ENCODE measurements around the gene TMEM52. TPM values are rescaled to one million over a fixed set of nuclear protein-coding genes. Genes with fewer than 3 reads are reported as not detected.
"Not testable (repeated sequence)": the region's sequence is repeated elsewhere in the genome, so short reads cannot be mapped to it uniquely, and the experiment has no call there.

The TMEM52 gene
- total and polyA plus RNA-seq, 4 donors, result 1.7 to 9.0 (median 5.2) TPM

GRCh38 chr1:1941211-1941841 is 22.2 kb upstream of the TMEM52 start:
- DNase-seq (ENCODE audit: low read depth in 4 of 6, low spot score in 6 of 6), result no peak

GRCh38 chr1:1940123-1940425 is 21.0 kb upstream of the TMEM52 start:
- peaks cover 2% of the 10 kb centered on the region for H3K27me3 ChIP-seq (ENCODE audit: control insufficient read depth, insufficient read depth, low read length)
- no peak overlapping the region for H3K4me3 ChIP-seq (ENCODE audit: low read depth, low read length)
- H3K36me3 ChIP-seq (ENCODE audit: control insufficient read depth, insufficient read depth, low read length), result peaks cover 5% of the 10 kb centered on the region
- H3K4me1 ChIP-seq (ENCODE audit: control insufficient read depth, insufficient read depth, low read length), result peaks cover 6% of the 10 kb centered on the region
- DNase-seq (ENCODE audit: low read depth in 4 of 6, low spot score in 6 of 6), result no peak
- WGBS (ENCODE audit: insufficient coverage), result 86% methylated on average over 12 of the region's 12 CpGs
- no peaks in the 10 kb centered on the region for H3K9me3 ChIP-seq (ENCODE audit: control insufficient read depth, insufficient read depth, low read length)
- no peak overlapping the region for H3K27ac ChIP-seq (ENCODE audit: low read depth, low read length)

More at GRCh38 chr1:1941211-1941841, 22.2 kb upstream of the TMEM52 start:
- Histone ChIP-seq H3K27me3 (ENCODE audit: control insufficient read depth, insufficient read depth, low read length) (peaks cover 2% of the 10 kb centered on the region), H3K36me3 (ENCODE audit: control insufficient read depth, insufficient read depth, low read length) (peaks cover 5% of the 10 kb centered on the region), H3K27ac (ENCODE audit: low read depth, low read length) (no peak overlapping the region), H3K4me1 (ENCODE audit: control insufficient read depth, insufficient read depth, low read length) (peaks cover 11% of the 10 kb centered on the region), H3K4me3 (ENCODE audit: low read depth, low read length) (no peak overlapping the region), H3K9me3 (ENCODE audit: control insufficient read depth, insufficient read depth, low read length) (no peaks in the 10 kb centered on the region)
- 78% methylated on average over 19 of the region's 19 CpGs for WGBS (ENCODE audit: insufficient coverage)

DNA sequence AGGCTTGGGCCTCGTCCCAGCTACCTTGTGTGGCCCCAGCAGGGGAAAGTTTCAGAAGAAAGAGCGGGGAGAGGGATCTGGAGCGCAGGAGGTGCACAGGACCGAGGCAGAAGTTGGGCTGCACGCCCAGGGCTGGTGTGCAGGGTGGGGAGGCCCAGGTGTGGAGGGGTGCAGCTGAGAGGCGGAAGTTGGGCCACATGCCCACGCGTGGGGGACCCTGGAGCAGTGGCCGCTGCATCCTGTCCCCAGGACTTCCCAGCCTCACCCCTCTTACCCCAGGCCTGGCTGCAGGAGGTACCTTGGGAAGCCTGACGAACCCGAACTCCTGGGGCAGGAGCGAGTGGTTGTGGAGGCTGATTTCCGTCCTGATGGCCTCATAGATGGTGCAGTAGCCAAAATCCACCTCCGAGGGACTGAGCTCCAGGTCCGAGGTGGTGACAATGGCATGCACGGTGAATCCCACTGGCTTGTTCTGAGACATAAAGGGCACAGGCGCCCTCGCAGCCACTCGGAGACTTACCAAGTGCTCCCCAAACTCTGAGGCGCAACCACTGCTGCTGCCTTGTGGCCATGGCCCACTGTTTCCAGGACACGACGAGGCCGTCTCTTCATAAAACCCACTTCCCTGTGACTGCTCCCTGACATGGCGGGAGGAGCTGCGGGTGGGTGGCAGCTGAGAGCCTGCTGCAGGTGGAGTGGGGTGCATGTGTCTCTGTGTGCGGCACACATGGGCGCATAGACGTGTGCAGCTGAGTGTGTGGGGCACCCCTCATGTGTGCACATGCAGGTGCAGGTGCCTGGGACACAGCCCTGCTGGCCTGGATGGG is 20.4 kb upstream of the TMEM52 start:
- peaks cover 2% of the 10 kb centered on the region for H3K27me3 ChIP-seq (ENCODE audit: control insufficient read depth, insufficient read depth, low read length)

GRCh38 chr1:1938613-1939295 is 19.7 kb upstream of the TMEM52 start:
- H3K9me3 ChIP-seq (ENCODE audit: control insufficient read depth, insufficient read depth, low read length), result no peaks in the 10 kb centered on the region
- H3K27me3 ChIP-seq (ENCODE audit: control insufficient read depth, insufficient read depth, low read length), result peaks cover 2% of the 10 kb centered on the region
- WGBS (ENCODE audit: insufficient coverage), result 84% methylated on average over 24 of the region's 24 CpGs

More for the DNA sequence above, 20.4 kb upstream of the TMEM52 start:
- no peak for DNase-seq (ENCODE audit: low read depth in 4 of 6, low spot score in 6 of 6)
- 89% methylated on average over 24 of the region's 28 CpGs for WGBS (ENCODE audit: insufficient coverage)
- no peak overlapping the region for H3K4me3 ChIP-seq (ENCODE audit: low read depth, low read length)
- H3K4me1 ChIP-seq (ENCODE audit: control insufficient read depth, insufficient read depth, low read length), result peaks cover 6% of the 10 kb centered on the region
- H3K36me3 ChIP-seq (ENCODE audit: control insufficient read depth, insufficient read depth, low read length), result peaks cover 5% of the 10 kb centered on the region
- no peaks in the 10 kb centered on the region for H3K9me3 ChIP-seq (ENCODE audit: control insufficient read depth, insufficient read depth, low read length)
- H3K27ac ChIP-seq (ENCODE audit: low read depth, low read length), result no peak overlapping the region

GRCh38 chr1:1938276-1938573 is 19.1 kb upstream of the TMEM52 start:
- Histone ChIP-seq H3K27me3 (ENCODE audit: control insufficient read depth, insufficient read depth, low read length) (peaks cover 2% of the 10 kb centered on the region), H3K4me3 (ENCODE audit: low read depth, low read length) (no peak overlapping the region), H3K36me3 (ENCODE audit: control insufficient read depth, insufficient read depth, low read length) (peaks cover 5% of the 10 kb centered on the region), H3K4me1 (ENCODE audit: control insufficient read depth, insufficient read depth, low read length) (no peaks in the 10 kb centered on the region), H3K9me3 (ENCODE audit: control insufficient read depth, insufficient read depth, low read length) (no peaks in the 10 kb centered on the region), H3K27ac (ENCODE audit: low read depth, low read length) (no peak overlapping the region)
- DNase-seq (ENCODE audit: low read depth in 4 of 6, low spot score in 6 of 6), result no peak
- WGBS (ENCODE audit: insufficient coverage), result 79% methylated on average over 6 of the region's 6 CpGs

More at GRCh38 chr1:1938613-1939295, 19.7 kb upstream of the TMEM52 start:
- no peak for DNase-seq (ENCODE audit: low read depth in 4 of 6, low spot score in 6 of 6)
- Histone ChIP-seq H3K4me1 (ENCODE audit: control insufficient read depth, insufficient read depth, low read length) (peaks cover under 1% of the 10 kb centered on the region), H3K4me3 (ENCODE audit: low read depth, low read length) (no peak overlapping the region), H3K36me3 (ENCODE audit: control insufficient read depth, insufficient read depth, low read length) (peaks cover 5% of the 10 kb centered on the region), H3K27ac (ENCODE audit: low read depth, low read length) (no peak overlapping the region)

- Histone ChIP-seq H3K4me3 (ENCODE audit: low read depth, low read length) (no peak overlapping the region), H3K27me3 (ENCODE audit: control insufficient read depth, insufficient read depth, low read length) (peaks cover 2% of the 10 kb centered on the region), H3K27ac (ENCODE audit: low read depth, low read length) (no peak overlapping the region), H3K36me3 (ENCODE audit: control insufficient read depth, insufficient read depth, low read length) (peaks cover 5% of the 10 kb centered on the region), H3K9me3 (ENCODE audit: control insufficient read depth, insufficient read depth, low read length) (no peaks in the 10 kb centered on the region), H3K4me1 (ENCODE audit: control insufficient read depth, insufficient read depth, low read length) (no peaks in the 10 kb centered on the region)
- no peak for DNase-seq (ENCODE audit: low read depth in 4 of 6, low spot score in 6 of 6)
- WGBS (ENCODE audit: insufficient coverage), result 76% methylated on average over 15 of the region's 16 CpGs
Observed at GRCh38 chr1:1937549-1938275, 18.6 kb upstream of the TMEM52 start.

- Histone ChIP-seq H3K9me3 (ENCODE audit: control insufficient read depth, insufficient read depth, low read length) (no peaks in the 10 kb centered on the region), H3K27me3 (ENCODE audit: control insufficient read depth, insufficient read depth, low read length) (peaks cover 2% of the 10 kb centered on the region), H3K27ac (ENCODE audit: low read depth, low read length) (no peak overlapping the region), H3K36me3 (ENCODE audit: control insufficient read depth, insufficient read depth, low read length) (peaks cover 2% of the 10 kb centered on the region), H3K4me3 (ENCODE audit: low read depth, low read length) (no peak overlapping the region), H3K4me1 (ENCODE audit: control insufficient read depth, insufficient read depth, low read length) (no peaks in the 10 kb centered on the region)
- no peak for DNase-seq (ENCODE audit: low read depth in 4 of 6, low spot score in 6 of 6)
- WGBS (ENCODE audit: insufficient coverage), result 83% methylated on average over 15 of the region's 15 CpGs
Observed at GRCh38 chr1:1937061-1937460, 18.0 kb upstream of the TMEM52 start.

DNA sequence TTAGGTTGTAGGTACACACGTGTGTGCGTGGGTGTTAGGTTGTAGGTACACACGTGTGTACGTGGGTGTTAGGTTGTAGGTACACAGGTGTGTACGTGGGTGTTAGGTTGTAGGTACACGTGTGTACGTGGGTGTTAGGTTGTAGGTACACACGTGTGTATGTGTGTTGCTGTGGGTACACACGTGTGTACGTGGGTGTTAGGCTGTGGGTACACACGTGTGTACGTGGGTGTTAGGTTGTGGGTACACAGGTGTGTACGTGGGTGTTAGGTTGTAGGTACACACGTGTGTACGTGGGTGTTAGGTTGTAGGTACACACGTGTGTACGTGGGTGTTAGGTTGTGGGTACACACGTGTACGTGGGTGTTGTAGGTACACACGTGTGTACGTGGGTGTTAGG is 15.8 kb upstream of the TMEM52 start:
- not testable (repeated sequence) for H3K9me3 ChIP-seq (ENCODE audit: control insufficient read depth, insufficient read depth, low read length); H3K27ac ChIP-seq (ENCODE audit: low read depth, low read length); H3K4me1 ChIP-seq (ENCODE audit: control insufficient read depth, insufficient read depth, low read length); H3K27me3 ChIP-seq (ENCODE audit: control insufficient read depth, insufficient read depth, low read length); H3K36me3 ChIP-seq (ENCODE audit: control insufficient read depth, insufficient read depth, low read length); H3K4me3 ChIP-seq (ENCODE audit: low read depth, low read length); DNase-seq (ENCODE audit: low read depth in 4 of 6, low spot score in 6 of 6)
- 96% methylated on average over 19 of the region's 21 CpGs for WGBS (ENCODE audit: insufficient coverage)

- H3K27ac ChIP-seq (ENCODE audit: low read depth, low read length), result no peak overlapping the region
- DNase-seq (ENCODE audit: low read depth in 4 of 6, low spot score in 6 of 6), result no peak
- WGBS (ENCODE audit: insufficient coverage), result 88% methylated on average over 33 of the region's 38 CpGs
- H3K36me3 ChIP-seq (ENCODE audit: control insufficient read depth, insufficient read depth, low read length), result no peaks in the 10 kb centered on the region
- H3K27me3 ChIP-seq (ENCODE audit: control insufficient read depth, insufficient read depth, low read length), result no peaks in the 10 kb centered on the region
- H3K9me3 ChIP-seq (ENCODE audit: control insufficient read depth, insufficient read depth, low read length), result no peaks in the 10 kb centered on the region
- no peaks in the 10 kb centered on the region for H3K4me1 ChIP-seq (ENCODE audit: control insufficient read depth, insufficient read depth, low read length)
- no peak overlapping the region for H3K4me3 ChIP-seq (ENCODE audit: low read depth, low read length)
Observed at GRCh38 chr1:1929639-1930545, 10.8 kb upstream of the TMEM52 start.
